GM23338 (cell line): Measurements from ENCODE around the gene GNA12. TPM values are rescaled to one million over a fixed set of nuclear protein-coding genes. Genes with fewer than 3 reads are reported as not detected.

Source experiments
- ATAC-seq: fragments of 200-7000 bp; cut with Tn5 transposase; 3 replicates; pipeline ENCODE4 v1.9.1; 2020
- DNase-seq: peaks from one replicate; pipeline ENCODE4 v3.0.0-alpha.2; 2015; ENCODE audit warnings: low spot score
- H2AFZ ChIP-seq: fragments of 200-600 bp; sonication (generic); 2 replicates; pipeline ENCODE4 v1.8.0; 2016; ENCODE audit warnings: antibody characterized with exemption, mild to moderate bottlenecking, moderate library complexity
- H3F3A ChIP-seq: fragments of 200-600 bp; sonication (generic); replicated peaks from 2 replicates; pipeline ENCODE4 v1.8.0; 2017; ENCODE audit warnings: antibody characterized with exemption, mixed run types, low read depth
- H3K27ac ChIP-seq: fragments of 200-600 bp; sonication (generic); 2 replicates; pipeline ENCODE4 v1.6.1; 2016; ENCODE audit warnings: low read depth
- H3K27me3 ChIP-seq: fragments of 200-600 bp; sonication (generic); 2 replicates; pipeline ENCODE4 v1.8.0; 2016; ENCODE audit warnings: mild to moderate bottlenecking, mixed run types, moderate library complexity; ENCODE audit not compliant: insufficient read depth
- H3K36me3 ChIP-seq: fragments of 200-600 bp; sonication (generic); 2 replicates; pipeline ENCODE4 v1.8.0; 2016; ENCODE audit warnings: mild to moderate bottlenecking; ENCODE audit not compliant: insufficient read depth
- H3K4me1 ChIP-seq: fragments of 200-600 bp; sonication (generic); 2 replicates; pipeline ENCODE4 v1.8.0; 2016; ENCODE audit warnings: mild to moderate bottlenecking, moderate library complexity; ENCODE audit not compliant: insufficient read depth
- H3K4me2 ChIP-seq: fragments of 200-600 bp; sonication (generic); 2 replicates; pipeline ENCODE4 v1.7.1; 2017; ENCODE audit warnings: mixed run types
- H3K4me3 ChIP-seq: fragments of 200-600 bp; sonication (generic); 2 replicates; pipeline ENCODE4 v1.6.1; 2016; ENCODE audit warnings: mixed run types
- H3K79me2 ChIP-seq: fragments of 200-600 bp; sonication (generic); replicated peaks from 2 replicates; pipeline ENCODE4 v1.8.0; 2017; ENCODE audit warnings: mild to moderate bottlenecking; ENCODE audit not compliant: insufficient read depth
- H3K9me2 ChIP-seq: fragments of 200-600 bp; sonication (generic); 2 replicates; pipeline ENCODE4 v1.8.0; 2017; ENCODE audit not compliant: insufficient read depth
- H4K20me1 ChIP-seq: fragments of 200-600 bp; sonication (generic); replicated peaks from 2 replicates; pipeline ENCODE4 v1.8.0; 2017; ENCODE audit warnings: mild to moderate bottlenecking; ENCODE audit not compliant: insufficient read depth
- H3K27ac Mint-ChIP-seq: 2 replicates; pipeline ENCODE4 v1.8.0; 2020; ENCODE audit warnings: inconsistent platforms, mild to moderate bottlenecking, moderate library complexity, mixed read lengths
- H3K27me3 Mint-ChIP-seq: 3 replicates; pipeline ENCODE4 v1.8.0; 2022; ENCODE audit warnings: low read depth, mild to moderate bottlenecking, moderate library complexity, mixed read lengths, inconsistent platforms; ENCODE audit not compliant: insufficient read depth, poor library complexity
- H3K36me3 Mint-ChIP-seq: 3 replicates; pipeline ENCODE4 v1.8.0; 2021; ENCODE audit warnings: low read depth, mild to moderate bottlenecking, inconsistent platforms, moderate library complexity, mixed read lengths
- H3K4me1 Mint-ChIP-seq: 3 replicates; pipeline ENCODE4 v1.8.0; 2020; ENCODE audit warnings: mild to moderate bottlenecking, inconsistent platforms, mixed read lengths
- H3K4me3 Mint-ChIP-seq: 3 replicates; pipeline ENCODE4 v1.8.0; 2021; ENCODE audit warnings: moderate library complexity, mild to moderate bottlenecking, inconsistent platforms, mixed read lengths
- H3K9me3 Mint-ChIP-seq: 3 replicates; pipeline ENCODE4 v1.8.0; 2020; ENCODE audit warnings: moderate library complexity, mild to moderate bottlenecking, inconsistent platforms, mixed read lengths
- CREB1 ChIP-seq: fragments of 250-450 bp; sonication (Bioruptor Pico); IDR thresholded peaks from 2 replicates; pipeline ENCODE4 v1.5.0; 2020; ENCODE audit warnings: low read depth, mild to moderate bottlenecking, moderate library complexity
- EZH2 ChIP-seq: fragments of 200-600 bp; sonication (generic); IDR thresholded peaks from one replicate; pipeline ENCODE4 v1.8.0; 2017; ENCODE audit warnings: antibody characterized with exemption, mild to moderate bottlenecking, low read depth; ENCODE audit not compliant: unreplicated experiment
- EZH2phosphoT487 ChIP-seq: fragments of 200-600 bp; sonication (generic); IDR thresholded peaks from one replicate; pipeline ENCODE4 v1.8.1; 2018; ENCODE audit warnings: antibody characterized with exemption; ENCODE audit not compliant: unreplicated experiment
- JUNB ChIP-seq: IDR thresholded peaks from one replicate; pipeline ENCODE4 v1.6.1; 2016; ENCODE audit warnings: antibody characterized with exemption; ENCODE audit not compliant: unreplicated experiment
- NANOG ChIP-seq: IDR thresholded peaks from 2 replicates; pipeline ENCODE4 v1.6.1; 2016; ENCODE audit warnings: antibody characterized with exemption, borderline replicate concordance
- POLR2AphosphoS5 ChIP-seq: IDR thresholded peaks from 2 replicates; pipeline ENCODE4 v1.6.1; 2016; ENCODE audit warnings: antibody characterized with exemption, low read depth
- STAT1 ChIP-seq: IDR thresholded peaks from one replicate; pipeline ENCODE4 v1.6.1; 2016; ENCODE audit warnings: antibody characterized with exemption; ENCODE audit not compliant: unreplicated experiment
- ZNF114 ChIP-seq: fragments of 250-450 bp; sonication (Bioruptor Pico); IDR thresholded peaks from 2 replicates; pipeline ENCODE4 v1.5.0; 2020; ENCODE audit warnings: mild to moderate bottlenecking, moderate library complexity
- ZNF331 ChIP-seq: fragments of 250-450 bp; sonication (Bioruptor Pico); IDR thresholded peaks from 2 replicates; pipeline ENCODE4 v1.5.0; 2020; ENCODE audit warnings: low read depth, mild to moderate bottlenecking, moderate library complexity
- polyA plus RNA-seq: library from polyadenylated mRNA; unstranded; fragments of >200 nt; fragmentation: Nextera tagmentation; extraction: Ambion mirVana; gene quantifications from 2 replicates; pipeline ENCODE4 v1.2.1, GENCODE V29; 2016
- total RNA-seq: library from RNA; depleted of rRNA; stranded (reverse); fragments of >200 nt; shearing (Covaris generic); gene quantifications from 2 replicates; pipeline ENCODE4 v1.2.3, GENCODE V29; 2014
- TF ChIP-seq, protein P1 (sequence below): IDR thresholded peaks from 2 replicates; pipeline ENCODE4 v1.6.1; 2016; ENCODE audit warnings: antibody characterized with exemption
- TF ChIP-seq, protein P2 (sequence below), 2 experiments: fragments of 200-600 bp in 1 of 2; sonication (generic) in 1 of 2; conservative IDR thresholded peaks; 2 replicates each; pipeline versions ENCODE4 v1.5.1 to v1.6.1; 2016 to 2017; ENCODE audit warnings: antibody characterized with exemption in 2 of 2, low read depth in 2 of 2, mild to moderate bottlenecking in 2 of 2, moderate library complexity in 1 of 2

Gene GNA12
- total and polyA plus RNA-seq, 2 experiments from 2014 or later, result 24.0 to 87.7 TPM

DNA sequence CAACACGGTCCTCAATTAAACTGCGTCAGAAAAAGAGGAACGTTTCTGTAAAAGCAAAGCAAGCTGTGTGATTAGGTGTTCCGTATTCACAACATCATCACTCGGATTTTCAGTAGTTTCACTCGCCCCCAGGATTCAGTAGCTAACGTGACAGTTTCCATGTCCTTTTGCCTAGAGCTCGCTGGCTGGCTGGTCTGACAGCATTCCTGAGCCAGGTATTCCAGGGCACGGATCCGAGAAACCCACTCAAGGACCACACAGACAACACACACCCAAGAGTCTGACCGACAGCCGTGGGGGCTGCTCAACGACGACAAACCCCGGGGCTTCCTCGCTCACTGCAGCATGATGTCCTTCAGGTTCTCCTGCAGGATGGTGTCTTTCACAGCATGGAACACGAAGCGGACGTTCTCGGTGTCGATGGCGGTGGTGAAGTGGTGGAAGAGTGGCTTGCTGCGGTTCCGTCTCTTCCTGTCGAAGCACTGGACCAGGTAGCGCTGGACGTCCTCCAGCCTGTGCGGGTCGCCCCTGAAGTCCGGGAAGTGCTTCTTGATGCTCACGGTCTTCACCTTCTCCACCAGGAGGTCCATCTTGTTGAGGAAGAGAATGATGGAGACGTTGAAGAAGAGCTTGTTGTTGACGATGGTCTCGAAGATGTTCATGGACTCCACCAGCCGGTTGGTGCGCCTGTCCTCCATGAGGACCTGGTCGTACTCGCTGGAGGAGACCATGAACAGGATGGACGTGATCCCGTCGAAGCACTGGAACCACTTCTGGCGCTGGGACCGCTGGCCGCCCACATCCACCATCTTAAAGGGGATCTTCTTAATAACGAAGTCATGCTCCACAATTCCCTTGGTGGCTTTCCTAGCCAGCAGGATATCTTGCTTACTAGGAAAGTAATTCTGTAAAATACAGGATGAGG is 113.0 kb downstream of the GNA12 start:
- H4K20me1 ChIP-seq, result peaks cover 14% of the 10 kb centered on the region
- H3K4me1 ChIP-seq, result no peaks in the 10 kb centered on the region; the same call in 1 of the 2 replicates
- Mint-ChIP-seq H3K36me3 (peaks cover 69% of the 10 kb centered on the region), H3K4me1 (peaks cover 34% of the 10 kb centered on the region), H3K9me3 (no peaks in the 10 kb centered on the region), H3K27ac (no peak overlapping the region), H3K4me3 (no peak overlapping the region), H3K27me3 (peaks cover 6% of the 10 kb centered on the region)
- no peak overlapping the region for H3K4me2 ChIP-seq
- no peak for ATAC-seq
- H3K4me3 ChIP-seq, result no peak overlapping the region
- H3F3A ChIP-seq, result no peaks in the 10 kb centered on the region
- H3K9me2 ChIP-seq, result no peaks in the 10 kb centered on the region
- no peak overlapping the region for H2AFZ ChIP-seq
- H3K79me2 ChIP-seq, result peaks cover 61% of the 10 kb centered on the region
- peak overlapping the region; percentile 55 for H3K27ac ChIP-seq
- no peaks in the 10 kb centered on the region for H3K27me3 ChIP-seq
- TF ChIP-seq CREB1 (CRISPR knock-in tag) (no peak), JUNB (no peak), ZNF331 (CRISPR knock-in tag) (no peak), ZNF114 (CRISPR knock-in tag) (no peak), POLR2AphosphoS5 (no peak), EZH2phosphoT487 (no peak), NANOG (no peak), EZH2 (no peak), STAT1 (no peak)
- TF ChIP-seq, protein P1, sequence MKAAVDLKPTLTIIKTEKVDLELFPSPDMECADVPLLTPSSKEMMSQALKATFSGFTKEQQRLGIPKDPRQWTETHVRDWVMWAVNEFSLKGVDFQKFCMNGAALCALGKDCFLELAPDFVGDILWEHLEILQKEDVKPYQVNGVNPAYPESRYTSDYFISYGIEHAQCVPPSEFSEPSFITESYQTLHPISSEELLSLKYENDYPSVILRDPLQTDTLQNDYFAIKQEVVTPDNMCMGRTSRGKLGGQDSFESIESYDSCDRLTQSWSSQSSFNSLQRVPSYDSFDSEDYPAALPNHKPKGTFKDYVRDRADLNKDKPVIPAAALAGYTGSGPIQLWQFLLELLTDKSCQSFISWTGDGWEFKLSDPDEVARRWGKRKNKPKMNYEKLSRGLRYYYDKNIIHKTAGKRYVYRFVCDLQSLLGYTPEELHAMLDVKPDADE, result no peak
- TF ChIP-seq, protein P2, sequence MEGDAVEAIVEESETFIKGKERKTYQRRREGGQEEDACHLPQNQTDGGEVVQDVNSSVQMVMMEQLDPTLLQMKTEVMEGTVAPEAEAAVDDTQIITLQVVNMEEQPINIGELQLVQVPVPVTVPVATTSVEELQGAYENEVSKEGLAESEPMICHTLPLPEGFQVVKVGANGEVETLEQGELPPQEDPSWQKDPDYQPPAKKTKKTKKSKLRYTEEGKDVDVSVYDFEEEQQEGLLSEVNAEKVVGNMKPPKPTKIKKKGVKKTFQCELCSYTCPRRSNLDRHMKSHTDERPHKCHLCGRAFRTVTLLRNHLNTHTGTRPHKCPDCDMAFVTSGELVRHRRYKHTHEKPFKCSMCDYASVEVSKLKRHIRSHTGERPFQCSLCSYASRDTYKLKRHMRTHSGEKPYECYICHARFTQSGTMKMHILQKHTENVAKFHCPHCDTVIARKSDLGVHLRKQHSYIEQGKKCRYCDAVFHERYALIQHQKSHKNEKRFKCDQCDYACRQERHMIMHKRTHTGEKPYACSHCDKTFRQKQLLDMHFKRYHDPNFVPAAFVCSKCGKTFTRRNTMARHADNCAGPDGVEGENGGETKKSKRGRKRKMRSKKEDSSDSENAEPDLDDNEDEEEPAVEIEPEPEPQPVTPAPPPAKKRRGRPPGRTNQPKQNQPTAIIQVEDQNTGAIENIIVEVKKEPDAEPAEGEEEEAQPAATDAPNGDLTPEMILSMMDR (conservative IDR thresholded peaks at IDR 0.05; ENCODE audit: low read depth in 2 of 2), result no peak
- no peak for DNase-seq
- H3K36me3 ChIP-seq, result peaks cover 11% of the 10 kb centered on the region
